ENCODE results near the gene POU6F2. TPM values are rescaled to one million over a fixed set of nuclear protein-coding genes. Genes with fewer than 3 reads are reported as not detected.

The POU6F2 gene
- total and polyA plus RNA-seq, 2 experiments from 2014 or later, result not detected

DNA sequence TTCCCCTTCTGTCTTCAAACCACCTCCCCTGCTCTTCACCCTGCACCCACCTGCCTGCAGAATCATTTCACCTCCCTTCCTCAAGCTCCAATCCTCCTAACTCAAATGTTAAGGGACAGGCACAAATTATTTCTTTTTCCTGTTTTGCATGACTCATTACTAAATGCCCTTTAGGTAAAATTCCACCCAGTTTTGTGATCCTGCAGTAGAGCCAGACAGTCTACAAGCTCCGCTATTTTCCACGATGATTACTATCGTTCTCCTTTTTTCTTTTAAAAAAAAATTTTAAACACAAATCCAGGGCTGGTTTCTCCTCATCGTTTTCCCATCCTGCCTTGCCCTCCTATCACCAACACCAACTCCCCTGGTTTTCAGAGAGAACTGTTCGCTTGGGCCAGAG, 401.7 kb downstream of the POU6F2 start:
- WGBS, 2 experiments (ENCODE audit: low coverage in 1 of 2, low lambda C conversion rate in 2 of 2, missing lambda C conversion rate in 2 of 2), result 57 to 69% methylated on average over 5 of the region's 5 CpGs
- H3K27me3 ChIP-seq (replicated peaks; ENCODE audit: insufficient read depth), result peaks cover 4% of the 10 kb centered on the region; the same call in 1 of the 2 replicates
- no peaks in the 10 kb centered on the region for H3K9me2 ChIP-seq (ENCODE audit: insufficient read depth)
- H4K20me1 ChIP-seq (ENCODE audit: insufficient read depth), result no peaks in the 10 kb centered on the region
- in situ Hi-C loops (cut with MboI), result no loop called here
- no peak overlapping the region for H3K4me3 ChIP-seq
- H3K4me2 ChIP-seq (ENCODE audit: unreplicated experiment), result no peak overlapping the region
- no peaks in the 10 kb centered on the region for H3F3A ChIP-seq (ENCODE audit: insufficient read depth)
- no peak overlapping the region for H3K27ac ChIP-seq
- TF ChIP-seq EZH2 (IDR thresholded peaks at IDR 0.05; ENCODE audit: insufficient read depth, poor library complexity, severe bottlenecking), result no peak
- TF ChIP-seq EZH2phosphoT487 (IDR thresholded peaks at IDR 0.05; ENCODE audit: insufficient read depth, low read depth), result no peak
- no peaks in the 10 kb centered on the region for H3K9me3 ChIP-seq (ENCODE audit: low read depth)
- no peaks in the 10 kb centered on the region for H3K36me3 ChIP-seq (ENCODE audit: low read depth)
- no peak overlapping the region for H3K9ac ChIP-seq
- H3K4me1 ChIP-seq (ENCODE audit: insufficient read depth), result no peaks in the 10 kb centered on the region
- DNase-seq, result no peak
- no peak overlapping the region for H2AFZ ChIP-seq
- H3K79me2 ChIP-seq (ENCODE audit: insufficient read depth), result no peaks in the 10 kb centered on the region

DNA sequence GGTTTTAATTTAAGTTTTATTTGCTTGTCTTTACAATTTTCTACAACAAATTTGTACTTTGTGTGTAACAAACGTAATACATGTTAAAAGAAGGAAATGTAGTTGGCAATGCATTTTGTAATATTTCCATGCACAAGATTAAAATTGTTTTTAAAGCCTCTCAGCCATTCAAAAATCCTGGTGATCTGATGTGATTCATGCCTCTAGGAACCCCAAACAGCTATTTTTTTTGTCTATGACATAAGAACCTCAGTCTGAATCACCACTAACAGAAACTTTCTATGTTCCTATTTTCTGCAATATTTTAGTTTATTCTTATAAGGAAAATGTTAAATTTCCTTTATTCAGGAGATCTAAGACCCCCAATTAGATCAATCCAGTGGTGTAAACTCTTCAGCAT, 405.4 kb downstream of the POU6F2 start:
- no peaks in the 10 kb centered on the region for H3K9me2 ChIP-seq (ENCODE audit: insufficient read depth)
- 20 to 23% methylated on average over 1 of the region's 1 CpG for WGBS, 2 experiments (ENCODE audit: low coverage in 1 of 2, low lambda C conversion rate in 2 of 2, missing lambda C conversion rate in 2 of 2)
- in situ Hi-C loops (cut with MboI), result no loop called here
- no peak overlapping the region for H3K27ac ChIP-seq
- no peak overlapping the region for H3K4me3 ChIP-seq
- H3K9me3 ChIP-seq (ENCODE audit: low read depth), result no peaks in the 10 kb centered on the region
- TF ChIP-seq EZH2 (IDR thresholded peaks at IDR 0.05; ENCODE audit: insufficient read depth, poor library complexity, severe bottlenecking), result no peak
- no peak for TF ChIP-seq EZH2phosphoT487 (IDR thresholded peaks at IDR 0.05; ENCODE audit: insufficient read depth, low read depth)
- H3K79me2 ChIP-seq (ENCODE audit: insufficient read depth), result no peaks in the 10 kb centered on the region
- H3K4me1 ChIP-seq (ENCODE audit: insufficient read depth), result no peaks in the 10 kb centered on the region
- no peak overlapping the region for H2AFZ ChIP-seq
- H3F3A ChIP-seq (ENCODE audit: insufficient read depth), result no peaks in the 10 kb centered on the region
- H3K9ac ChIP-seq, result no peak overlapping the region
- peak; percentile 46 for DNase-seq
- H3K27me3 ChIP-seq (replicated peaks; ENCODE audit: insufficient read depth), result peaks cover 14% of the 10 kb centered on the region
- H3K36me3 ChIP-seq (ENCODE audit: low read depth), result no peaks in the 10 kb centered on the region
- H4K20me1 ChIP-seq (ENCODE audit: insufficient read depth), result no peaks in the 10 kb centered on the region
- H3K4me2 ChIP-seq (ENCODE audit: unreplicated experiment), result no peak overlapping the region

DNA sequence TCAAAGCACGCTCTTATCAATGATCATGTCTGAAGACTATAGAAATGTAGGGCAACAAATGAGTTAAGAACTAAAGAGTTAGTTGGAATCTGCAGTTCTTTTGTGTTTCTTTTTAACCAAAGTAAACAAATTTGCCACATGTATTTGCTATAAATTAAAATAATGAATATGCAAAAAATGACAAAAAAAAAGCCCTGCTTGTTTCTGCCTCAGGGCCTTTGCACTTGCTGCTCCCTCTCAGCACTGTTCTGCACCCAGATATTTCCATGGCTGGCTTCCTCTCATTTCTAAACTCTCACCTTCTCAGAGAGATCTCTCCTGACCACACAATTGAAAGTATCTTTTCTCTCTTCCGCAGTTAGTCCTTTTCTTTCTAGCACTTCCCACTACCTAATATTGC, 406.7 kb downstream of the POU6F2 start:
- WGBS, 2 experiments (ENCODE audit: low coverage in 1 of 2, low lambda C conversion rate in 2 of 2, missing lambda C conversion rate in 2 of 2), result 48 to 49% methylated on average over 2 of the region's 2 CpGs

DNA sequence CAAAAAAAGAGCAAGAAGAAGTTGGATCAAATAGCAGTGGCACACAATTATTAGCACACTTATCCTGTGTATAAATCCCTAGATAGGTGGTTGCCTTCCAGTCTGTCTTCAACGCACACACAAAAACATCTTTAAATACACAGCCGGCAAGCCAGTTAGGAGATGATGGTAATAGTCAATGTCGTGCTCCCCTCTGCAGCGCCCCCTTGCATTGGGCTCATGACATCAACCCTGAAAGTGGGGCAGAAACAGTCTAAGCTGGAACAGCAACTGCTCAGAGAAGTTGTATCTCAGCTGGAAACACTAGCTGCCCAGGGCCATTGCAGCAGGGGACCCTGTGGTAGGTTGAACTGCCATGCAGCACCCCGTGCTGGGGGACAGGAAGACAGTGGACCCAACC, 409.0 kb downstream of the POU6F2 start:
- H3K9me2 ChIP-seq (ENCODE audit: insufficient read depth), result no peaks in the 10 kb centered on the region
- H3K4me1 ChIP-seq (ENCODE audit: insufficient read depth), result no peaks in the 10 kb centered on the region
- H3F3A ChIP-seq (ENCODE audit: insufficient read depth), result no peaks in the 10 kb centered on the region
- no peak overlapping the region for H2AFZ ChIP-seq
- H3K27ac ChIP-seq, result no peak overlapping the region
- 50 to 52% methylated on average over 5 of the region's 5 CpGs for WGBS, 2 experiments (ENCODE audit: low coverage in 1 of 2, low lambda C conversion rate in 2 of 2, missing lambda C conversion rate in 2 of 2)
- peaks cover 18% of the 10 kb centered on the region for H3K27me3 ChIP-seq (replicated peaks; ENCODE audit: insufficient read depth)
- DNase-seq, result no peak
- TF ChIP-seq EZH2phosphoT487 (IDR thresholded peaks at IDR 0.05; ENCODE audit: insufficient read depth, low read depth) (no peak), EZH2 (IDR thresholded peaks at IDR 0.05; ENCODE audit: insufficient read depth, poor library complexity, severe bottlenecking) (no peak)
- no peak overlapping the region for H3K9ac ChIP-seq
- no peaks in the 10 kb centered on the region for H3K79me2 ChIP-seq (ENCODE audit: insufficient read depth)
- H3K4me3 ChIP-seq, result no peak overlapping the region
- H3K36me3 ChIP-seq (ENCODE audit: low read depth), result no peaks in the 10 kb centered on the region
- in situ Hi-C loops (cut with MboI), result no loop called here
- H3K4me2 ChIP-seq (ENCODE audit: unreplicated experiment), result no peak overlapping the region
- no peaks in the 10 kb centered on the region for H3K9me3 ChIP-seq (ENCODE audit: low read depth)
- H4K20me1 ChIP-seq (ENCODE audit: insufficient read depth), result no peaks in the 10 kb centered on the region

More for the DNA sequence above, 406.7 kb downstream of the POU6F2 start:
- Histone ChIP-seq H3K4me1 (ENCODE audit: insufficient read depth) (no peaks in the 10 kb centered on the region), H3F3A (ENCODE audit: insufficient read depth) (no peaks in the 10 kb centered on the region), H3K4me3 (no peak overlapping the region), H3K27ac (no peak overlapping the region), H3K9me3 (ENCODE audit: low read depth) (no peaks in the 10 kb centered on the region), H3K27me3 (replicated peaks; ENCODE audit: insufficient read depth) (peaks cover 14% of the 10 kb centered on the region), H3K9ac (no peak overlapping the region), H4K20me1 (ENCODE audit: insufficient read depth) (no peaks in the 10 kb centered on the region), H3K4me2 (ENCODE audit: unreplicated experiment) (no peak overlapping the region), H3K79me2 (ENCODE audit: insufficient read depth) (no peaks in the 10 kb centered on the region), H3K9me2 (ENCODE audit: insufficient read depth) (no peaks in the 10 kb centered on the region), H2AFZ (no peak overlapping the region), H3K36me3 (ENCODE audit: low read depth) (no peaks in the 10 kb centered on the region)
- in situ Hi-C loops (cut with MboI), result no loop called here
- TF ChIP-seq EZH2 (IDR thresholded peaks at IDR 0.05; ENCODE audit: insufficient read depth, poor library complexity, severe bottlenecking), result no peak
- no peak for TF ChIP-seq EZH2phosphoT487 (IDR thresholded peaks at IDR 0.05; ENCODE audit: insufficient read depth, low read depth)
- no peak for DNase-seq

DNA sequence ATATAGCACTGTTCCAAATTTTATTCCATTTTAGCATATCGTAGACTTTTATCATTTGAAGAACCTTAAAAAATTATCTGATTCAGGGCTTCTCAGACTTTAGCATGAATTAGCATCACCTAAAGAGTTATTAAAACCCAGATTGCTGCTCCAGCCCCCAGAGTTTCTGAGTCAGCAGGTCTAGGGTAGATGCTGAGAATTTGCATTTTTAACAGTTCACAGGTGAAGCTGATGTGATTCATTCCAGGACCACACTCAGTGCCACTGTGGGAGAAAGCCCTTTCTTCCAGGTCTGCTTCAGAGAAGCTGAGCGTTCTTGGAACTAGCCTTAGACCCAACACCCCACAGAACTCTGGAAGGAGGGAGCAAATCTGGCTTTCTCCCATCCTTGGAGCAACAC, 414.4 kb downstream of the POU6F2 start:
- H3K4me3 ChIP-seq, result no peak overlapping the region
- H3K4me1 ChIP-seq (ENCODE audit: insufficient read depth), result no peaks in the 10 kb centered on the region
- H4K20me1 ChIP-seq (ENCODE audit: insufficient read depth), result no peaks in the 10 kb centered on the region
- no peaks in the 10 kb centered on the region for H3K79me2 ChIP-seq (ENCODE audit: insufficient read depth)
- no peak overlapping the region for H3K27ac ChIP-seq
- H3F3A ChIP-seq (ENCODE audit: insufficient read depth), result no peaks in the 10 kb centered on the region
- 0 out of 2 replicates have a peak, but pooled peaks cover 5% of the 10 kb centered on the region for H3K27me3 ChIP-seq (replicated peaks; ENCODE audit: insufficient read depth)
- H3K9ac ChIP-seq, result no peak overlapping the region
- DNase-seq, result no peak
- in situ Hi-C loops (cut with MboI), result no loop called here
- H2AFZ ChIP-seq, result no peak overlapping the region
- 22 to 28% methylated on average over 2 of the region's 2 CpGs for WGBS, 2 experiments (ENCODE audit: low coverage in 1 of 2, low lambda C conversion rate in 2 of 2, missing lambda C conversion rate in 2 of 2)
- no peak overlapping the region for H3K4me2 ChIP-seq (ENCODE audit: unreplicated experiment)
- H3K36me3 ChIP-seq (ENCODE audit: low read depth), result no peaks in the 10 kb centered on the region
- TF ChIP-seq EZH2phosphoT487 (IDR thresholded peaks at IDR 0.05; ENCODE audit: insufficient read depth, low read depth) (no peak), EZH2 (IDR thresholded peaks at IDR 0.05; ENCODE audit: insufficient read depth, poor library complexity, severe bottlenecking) (no peak)
- H3K9me3 ChIP-seq (ENCODE audit: low read depth), result no peaks in the 10 kb centered on the region
- H3K9me2 ChIP-seq (ENCODE audit: insufficient read depth), result no peaks in the 10 kb centered on the region
